Measurements from ENCODE around the gene LRP4.

DNA sequence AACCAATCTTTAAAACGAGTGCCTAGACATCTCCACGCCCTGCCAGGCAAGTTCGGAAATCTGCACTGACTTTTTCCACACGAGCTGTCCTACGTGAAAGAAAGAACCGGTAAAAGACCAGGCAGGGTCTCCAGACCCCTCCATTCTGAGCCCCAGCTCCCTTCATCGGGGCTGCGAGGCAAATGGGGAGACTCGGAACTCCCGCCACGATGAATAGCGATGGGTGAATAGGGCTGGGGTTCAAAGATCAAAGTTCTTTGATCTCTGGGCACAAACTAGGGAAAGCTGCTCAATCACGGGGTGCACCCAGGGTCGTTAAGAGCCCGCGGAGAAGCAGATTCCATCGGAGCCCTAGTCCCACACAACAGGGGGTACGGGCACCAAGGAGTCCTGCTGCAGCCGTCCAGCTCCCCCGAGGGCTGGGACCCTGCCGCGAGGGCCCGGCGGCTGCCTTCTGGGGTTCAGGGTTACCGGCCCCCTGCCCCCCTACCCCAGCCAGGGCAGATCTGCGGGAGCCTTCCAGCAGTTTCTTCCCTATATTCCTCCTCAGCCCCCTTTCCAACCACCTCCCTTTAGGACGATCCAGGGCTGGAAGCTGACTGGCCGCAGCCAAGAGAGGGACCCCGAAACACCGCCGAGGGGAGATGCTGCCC is 1.1 kb downstream of the LRP4 start:
- TF ChIP-seq, protein P1, sequence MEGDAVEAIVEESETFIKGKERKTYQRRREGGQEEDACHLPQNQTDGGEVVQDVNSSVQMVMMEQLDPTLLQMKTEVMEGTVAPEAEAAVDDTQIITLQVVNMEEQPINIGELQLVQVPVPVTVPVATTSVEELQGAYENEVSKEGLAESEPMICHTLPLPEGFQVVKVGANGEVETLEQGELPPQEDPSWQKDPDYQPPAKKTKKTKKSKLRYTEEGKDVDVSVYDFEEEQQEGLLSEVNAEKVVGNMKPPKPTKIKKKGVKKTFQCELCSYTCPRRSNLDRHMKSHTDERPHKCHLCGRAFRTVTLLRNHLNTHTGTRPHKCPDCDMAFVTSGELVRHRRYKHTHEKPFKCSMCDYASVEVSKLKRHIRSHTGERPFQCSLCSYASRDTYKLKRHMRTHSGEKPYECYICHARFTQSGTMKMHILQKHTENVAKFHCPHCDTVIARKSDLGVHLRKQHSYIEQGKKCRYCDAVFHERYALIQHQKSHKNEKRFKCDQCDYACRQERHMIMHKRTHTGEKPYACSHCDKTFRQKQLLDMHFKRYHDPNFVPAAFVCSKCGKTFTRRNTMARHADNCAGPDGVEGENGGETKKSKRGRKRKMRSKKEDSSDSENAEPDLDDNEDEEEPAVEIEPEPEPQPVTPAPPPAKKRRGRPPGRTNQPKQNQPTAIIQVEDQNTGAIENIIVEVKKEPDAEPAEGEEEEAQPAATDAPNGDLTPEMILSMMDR (IDR thresholded peaks at IDR 0.05; ENCODE audit: low read length) = no peak
- TF ChIP-seq EZH2 (IDR thresholded peaks at IDR 0.05; ENCODE audit: borderline replicate concordance, low read length) = no peak

All from OCI-LY1 (cell line).